Activated naive CD8-positive, alpha-beta T cell treated with anti-CD3 and anti-CD28 coated beads for 36 hours (primary cell): ENCODE results near the gene BRICD5. TPM values are rescaled to one million over a fixed set of nuclear protein-coding genes. Genes with fewer than 3 reads are reported as not detected.

Source experiments
- DNase-seq: peaks from one replicate; pipeline ENCODE4 v3.0.0; 2021
- H3K27ac Mint-ChIP-seq: one replicate; pipeline ENCODE4 v1.8.0; 2022; ENCODE audit warnings: mild to moderate bottlenecking, moderate library complexity, mixed read lengths
- H3K27me3 Mint-ChIP-seq: one replicate; pipeline ENCODE4 v1.8.0; 2022; ENCODE audit warnings: mild to moderate bottlenecking, mixed read lengths
- H3K36me3 Mint-ChIP-seq: one replicate; pipeline ENCODE4 v1.8.0; 2021; ENCODE audit warnings: mild to moderate bottlenecking, mixed read lengths
- H3K4me1 Mint-ChIP-seq: one replicate; pipeline ENCODE4 v1.8.0; 2021; ENCODE audit warnings: mixed read lengths
- H3K4me3 Mint-ChIP-seq: one replicate; pipeline ENCODE4 v1.8.0; 2022; ENCODE audit warnings: mild to moderate bottlenecking, moderate library complexity, mixed read lengths
- H3K9me3 Mint-ChIP-seq: one replicate; pipeline ENCODE4 v1.8.0; 2022; ENCODE audit warnings: mixed read lengths
- total RNA-seq, 2 experiments: library from RNA; stranded (reverse); gene quantifications; one replicate each; pipeline ENCODE4 v1.2.3, GENCODE V29; 2021

Gene BRICD5
- total RNA-seq, 2 experiments from 2014 or later: 2.3 to 6.4 TPM

DNA sequence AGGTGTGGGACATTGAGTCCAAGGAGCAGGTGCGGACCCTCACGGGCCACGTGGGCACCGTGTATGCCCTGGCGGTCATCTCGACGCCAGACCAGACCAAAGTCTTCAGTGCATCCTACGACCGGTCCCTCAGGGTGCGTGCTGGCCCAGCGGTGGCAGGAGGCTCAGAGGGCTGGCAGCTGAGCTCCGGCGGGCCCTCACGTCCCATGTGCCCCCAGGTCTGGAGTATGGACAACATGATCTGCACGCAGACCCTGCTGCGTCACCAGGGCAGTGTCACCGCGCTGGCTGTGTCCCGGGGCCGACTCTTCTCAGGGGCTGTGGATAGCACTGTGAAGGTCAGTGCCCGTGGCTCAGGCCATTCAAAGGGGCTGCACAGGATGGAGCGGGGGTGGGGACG, 34.6 kb downstream of the BRICD5 start:
- Mint-ChIP-seq H3K9me3 (no peaks in the 10 kb centered on the region), H3K4me1 (no peaks in the 10 kb centered on the region), H3K4me3 (no peak overlapping the region), H3K27ac (no peak overlapping the region), H3K27me3 (no peaks in the 10 kb centered on the region), H3K36me3 (peaks cover 11% of the 10 kb centered on the region)
- DNase-seq: no peak

DNA sequence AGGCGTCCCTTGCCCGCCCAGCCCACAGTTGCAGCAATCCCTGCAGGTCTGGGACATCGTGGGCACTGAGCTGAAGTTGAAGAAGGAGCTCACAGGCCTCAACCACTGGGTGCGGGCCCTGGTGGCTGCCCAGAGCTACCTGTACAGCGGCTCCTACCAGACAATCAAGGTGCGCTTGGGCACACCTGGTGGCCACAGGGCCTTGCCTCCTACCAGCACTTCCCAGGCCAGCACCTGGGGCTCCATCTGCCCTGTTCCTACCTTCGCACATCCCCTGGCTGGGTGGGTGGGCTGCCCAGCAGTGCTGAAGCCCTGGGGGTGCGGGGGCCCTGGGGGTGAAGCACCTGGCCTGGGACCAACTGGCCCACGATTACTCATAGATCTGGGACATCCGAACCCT, 35.2 kb downstream of the BRICD5 start:
- Mint-ChIP-seq H3K9me3 (no peaks in the 10 kb centered on the region), H3K27me3 (no peaks in the 10 kb centered on the region), H3K4me3 (no peak overlapping the region), H3K27ac (no peak overlapping the region), H3K36me3 (peaks cover 11% of the 10 kb centered on the region), H3K4me1 (no peaks in the 10 kb centered on the region)
- DNase-seq: no peak

- no peak overlapping the region for H3K4me3 Mint-ChIP-seq
- no peaks in the 10 kb centered on the region for H3K4me1 Mint-ChIP-seq
- no peaks in the 10 kb centered on the region for H3K27me3 Mint-ChIP-seq
- no peak overlapping the region for H3K27ac Mint-ChIP-seq
- H3K36me3 Mint-ChIP-seq: peaks cover 11% of the 10 kb centered on the region
- no peak for DNase-seq
- no peaks in the 10 kb centered on the region for H3K9me3 Mint-ChIP-seq
Measured at GRCh38 chr16:2174396-2175131, 36.1 kb downstream of the BRICD5 start.

- no peaks in the 10 kb centered on the region for H3K9me3 Mint-ChIP-seq
- DNase-seq: no peak
- H3K4me1 Mint-ChIP-seq: no peaks in the 10 kb centered on the region
- no peaks in the 10 kb centered on the region for H3K27me3 Mint-ChIP-seq
- no peak overlapping the region for H3K4me3 Mint-ChIP-seq
- H3K27ac Mint-ChIP-seq: no peak overlapping the region
- peaks cover 11% of the 10 kb centered on the region for H3K36me3 Mint-ChIP-seq
Measured at GRCh38 chr16:2173916-2174315, 36.7 kb downstream of the BRICD5 start.

GRCh38 chr16:2173366-2173765, 37.3 kb downstream of the BRICD5 start:
- Mint-ChIP-seq H3K27ac (no peak overlapping the region), H3K4me3 (no peak overlapping the region), H3K4me1 (no peaks in the 10 kb centered on the region), H3K27me3 (no peaks in the 10 kb centered on the region), H3K36me3 (peaks cover 11% of the 10 kb centered on the region), H3K9me3 (no peaks in the 10 kb centered on the region)
- DNase-seq: no peak

DNA sequence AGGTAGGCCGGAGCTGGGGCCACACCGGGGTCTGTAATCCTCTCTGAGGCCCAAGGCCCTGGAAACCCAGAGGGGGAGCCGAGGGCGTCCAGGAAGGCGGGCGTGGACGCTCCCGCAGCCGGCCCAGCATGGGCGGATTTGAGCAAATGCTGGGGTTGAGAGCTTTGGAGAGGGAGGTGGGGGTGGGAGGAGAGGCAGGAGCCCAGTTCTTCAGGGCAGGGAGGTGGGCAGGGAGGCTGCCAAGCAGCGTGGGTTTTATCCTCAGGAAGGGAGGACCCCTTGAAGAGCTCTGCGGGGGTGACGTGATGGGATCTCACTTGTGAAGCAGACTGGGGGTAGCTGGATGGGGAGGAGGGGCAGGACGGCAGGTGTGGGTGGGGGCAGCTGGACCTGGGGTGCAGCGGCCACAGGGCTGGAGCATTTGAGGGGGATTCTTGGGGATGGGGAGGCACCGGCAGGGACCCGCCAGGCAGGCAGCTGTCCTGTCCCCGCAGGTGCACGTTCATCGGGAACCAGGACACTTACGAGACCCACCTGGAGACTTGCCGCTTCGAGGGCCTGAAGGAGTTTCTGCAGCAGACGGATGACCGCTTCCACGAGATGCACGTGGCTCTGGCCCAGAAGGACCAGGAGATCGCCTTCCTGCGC, 37.9 kb downstream of the BRICD5 start:
- Mint-ChIP-seq H3K27ac (no peak overlapping the region), H3K4me1 (no peaks in the 10 kb centered on the region)

GRCh38 chr16:2171601-2172178, 39.0 kb downstream of the BRICD5 start:
- no peaks in the 10 kb centered on the region for H3K27me3 Mint-ChIP-seq
- H3K9me3 Mint-ChIP-seq: no peaks in the 10 kb centered on the region
- H3K4me1 Mint-ChIP-seq: no peaks in the 10 kb centered on the region
- H3K4me3 Mint-ChIP-seq: no peak overlapping the region
- H3K36me3 Mint-ChIP-seq: peaks cover 6% of the 10 kb centered on the region
- no peak for DNase-seq
- H3K27ac Mint-ChIP-seq: no peak overlapping the region

More for the DNA sequence above, 37.9 kb downstream of the BRICD5 start:
- Mint-ChIP-seq H3K36me3 (peaks cover 11% of the 10 kb centered on the region), H3K4me3 (no peak overlapping the region), H3K9me3 (no peaks in the 10 kb centered on the region), H3K27me3 (no peaks in the 10 kb centered on the region)
- no peak for DNase-seq

DNA sequence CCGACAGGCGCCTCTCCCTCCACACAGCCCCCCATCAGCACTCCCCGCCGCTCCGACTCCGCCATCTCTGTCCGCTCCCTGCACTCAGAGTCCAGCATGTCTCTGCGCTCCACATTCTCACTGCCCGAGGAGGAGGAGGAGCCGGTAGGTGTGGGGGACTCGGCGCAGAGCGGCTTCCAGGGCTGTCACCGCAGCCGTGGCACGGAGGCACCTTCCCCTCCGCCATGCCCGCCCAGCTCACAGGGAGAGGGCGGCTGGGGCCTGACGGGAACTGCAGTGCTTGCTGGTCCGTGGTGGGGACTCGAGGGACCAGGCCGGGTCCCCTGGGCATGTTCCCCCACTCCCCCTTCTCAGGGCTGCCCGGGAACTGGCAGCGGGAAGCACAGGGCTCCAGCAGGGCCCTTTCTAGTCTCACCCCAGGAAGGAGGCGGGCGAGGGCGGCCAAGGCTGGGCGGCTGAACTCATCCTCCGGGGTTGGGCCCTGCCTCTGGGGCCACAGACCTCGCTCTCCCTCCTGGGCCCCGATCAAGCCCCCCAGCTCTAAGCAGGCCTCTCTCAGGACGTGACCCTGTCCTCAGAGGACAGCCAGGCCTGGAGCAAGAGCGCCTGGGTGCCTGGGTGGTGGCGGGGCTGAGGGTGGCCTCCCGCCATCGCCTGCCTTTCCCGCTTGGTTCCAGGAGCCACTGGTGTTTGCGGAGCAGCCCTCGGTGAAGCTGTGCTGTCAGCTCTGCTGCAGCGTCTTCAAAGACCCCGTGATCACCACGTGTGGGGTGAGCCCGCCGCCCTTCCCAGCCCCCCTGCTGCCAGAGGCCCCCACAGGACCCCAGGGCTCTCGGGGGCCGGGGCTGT, 39.9 kb downstream of the BRICD5 start:
- H3K4me3 Mint-ChIP-seq: no peak overlapping the region
- no peaks in the 10 kb centered on the region for H3K27me3 Mint-ChIP-seq
- H3K4me1 Mint-ChIP-seq: no peaks in the 10 kb centered on the region
- DNase-seq: no peak
- H3K27ac Mint-ChIP-seq: no peak overlapping the region
- no peaks in the 10 kb centered on the region for H3K9me3 Mint-ChIP-seq
- peaks cover 10% of the 10 kb centered on the region for H3K36me3 Mint-ChIP-seq

GRCh38 chr16:2170080-2170479, 40.6 kb downstream of the BRICD5 start:
- no peak for DNase-seq
- H3K4me1 Mint-ChIP-seq: no peaks in the 10 kb centered on the region
- no peak overlapping the region for H3K27ac Mint-ChIP-seq
- H3K27me3 Mint-ChIP-seq: no peaks in the 10 kb centered on the region
- H3K9me3 Mint-ChIP-seq: no peaks in the 10 kb centered on the region
- peaks cover 13% of the 10 kb centered on the region for H3K36me3 Mint-ChIP-seq
- H3K4me3 Mint-ChIP-seq: no peak overlapping the region

DNA sequence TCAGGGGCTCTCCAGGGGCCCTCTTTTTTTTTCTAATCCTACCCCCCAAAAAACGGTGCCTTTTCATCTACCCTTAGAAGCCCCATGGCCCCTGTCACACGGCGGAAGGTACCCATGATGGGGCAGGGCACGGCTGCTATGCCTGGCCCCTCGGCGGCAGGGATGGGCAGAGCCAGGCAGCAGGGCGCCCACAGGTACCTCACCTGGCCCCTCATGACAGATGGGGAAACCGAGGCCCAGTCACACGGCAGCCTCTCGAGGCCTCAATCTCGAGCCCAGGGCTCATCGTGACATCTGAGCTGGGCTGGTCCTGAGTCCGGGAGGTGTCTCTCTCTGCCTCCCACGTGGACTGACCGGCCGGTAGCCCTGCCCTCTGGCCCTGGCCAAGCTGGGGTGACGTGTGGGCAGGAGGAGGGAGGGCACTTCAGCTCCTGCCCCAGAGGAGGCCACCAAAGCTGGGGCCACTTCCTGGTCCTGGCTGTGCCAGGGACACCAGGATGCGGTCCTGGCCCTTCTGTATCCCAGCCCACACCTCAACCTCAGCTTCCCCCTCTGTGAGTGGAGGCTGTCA, 43.5 kb downstream of the BRICD5 start:
- Mint-ChIP-seq H3K36me3 (peaks cover 9% of the 10 kb centered on the region), H3K9me3 (no peaks in the 10 kb centered on the region), H3K27me3 (no peaks in the 10 kb centered on the region), H3K4me1 (no peaks in the 10 kb centered on the region), H3K27ac (no peak overlapping the region), H3K4me3 (no peak overlapping the region)
- no peak for DNase-seq

- no peaks in the 10 kb centered on the region for H3K9me3 Mint-ChIP-seq
- no peak overlapping the region for H3K4me3 Mint-ChIP-seq
- no peaks in the 10 kb centered on the region for H3K4me1 Mint-ChIP-seq
- no peak for DNase-seq
- no peaks in the 10 kb centered on the region for H3K27me3 Mint-ChIP-seq
- H3K27ac Mint-ChIP-seq: no peak overlapping the region
- peaks cover 9% of the 10 kb centered on the region for H3K36me3 Mint-ChIP-seq
Measured at GRCh38 chr16:2166263-2167067, 44.2 kb downstream of the BRICD5 start.

GRCh38 chr16:2165861-2166260, 44.8 kb downstream of the BRICD5 start:
- H3K36me3 Mint-ChIP-seq: peaks cover 9% of the 10 kb centered on the region
- no peaks in the 10 kb centered on the region for H3K4me1 Mint-ChIP-seq
- no peaks in the 10 kb centered on the region for H3K27me3 Mint-ChIP-seq
- H3K9me3 Mint-ChIP-seq: no peaks in the 10 kb centered on the region
- no peak for DNase-seq
- H3K27ac Mint-ChIP-seq: no peak overlapping the region
- H3K4me3 Mint-ChIP-seq: no peak overlapping the region

DNA sequence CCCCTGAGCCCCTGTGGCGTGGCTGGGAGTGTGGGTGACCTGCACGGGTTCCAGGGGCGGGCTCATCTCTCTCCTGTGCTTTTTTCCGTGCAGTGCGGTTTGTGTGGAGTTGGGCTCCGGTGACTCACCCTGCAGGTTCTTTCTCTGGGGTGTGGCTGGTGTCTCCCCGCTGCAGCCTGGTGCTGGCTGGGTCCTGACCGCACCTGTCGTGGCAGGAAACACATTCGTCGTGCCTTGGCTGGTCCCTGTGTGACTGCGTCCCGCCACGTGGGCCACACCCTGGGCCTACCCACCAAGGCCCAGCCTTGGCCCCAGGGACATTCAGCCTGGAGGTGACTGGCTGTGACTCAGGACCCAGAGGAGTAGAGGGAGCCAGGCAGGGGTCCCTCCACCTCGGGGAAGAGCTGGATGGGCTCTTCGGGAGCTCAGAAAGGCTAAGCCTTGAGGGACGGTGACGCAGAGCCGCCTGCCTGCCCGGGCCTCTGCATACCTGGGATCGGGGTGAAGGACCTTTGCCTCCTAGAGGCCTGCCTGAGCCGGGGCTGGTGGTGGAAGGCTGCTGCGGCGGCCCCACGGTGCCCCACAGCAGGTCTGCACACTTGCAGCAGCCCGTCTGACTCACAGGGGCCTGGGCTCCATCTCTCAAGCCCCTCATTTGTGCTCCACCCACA, 47.3 kb downstream of the BRICD5 start:
- Mint-ChIP-seq H3K27ac (peak overlapping the region; percentile 45), H3K9me3 (no peaks in the 10 kb centered on the region), H3K36me3 (peaks cover 9% of the 10 kb centered on the region), H3K4me3 (no peak overlapping the region), H3K27me3 (no peaks in the 10 kb centered on the region), H3K4me1 (peaks cover 3% of the 10 kb centered on the region)
- no peak for DNase-seq

- Mint-ChIP-seq H3K4me3 (no peak overlapping the region), H3K27me3 (no peaks in the 10 kb centered on the region), H3K36me3 (peaks cover 9% of the 10 kb centered on the region), H3K27ac (no peak overlapping the region), H3K4me1 (peaks cover 8% of the 10 kb centered on the region), H3K9me3 (no peaks in the 10 kb centered on the region)
- no peak for DNase-seq
Measured at GRCh38 chr16:2162676-2163118, 48.0 kb downstream of the BRICD5 start.
